PFSK-1 (cell line): ENCODE measurements around the gene CEP78.

Experiments
- FOXP2 ChIP-seq: optimal IDR thresholded peaks from 2 replicates; pipeline ENCODE3; 2011; ENCODE audit warnings: borderline replicate concordance, control low read depth, inconsistent platforms; ENCODE audit not compliant: insufficient read depth; ENCODE audit errors: extremely low read length, extremely low read depth
- POLR2AphosphoS5 ChIP-seq: IDR thresholded peaks from 2 replicates; pipeline ENCODE4 v1.6.1; 2012; ENCODE audit warnings: low read depth, mild to moderate bottlenecking, control low read depth, low read length, moderate library complexity
- REST ChIP-seq, 2 experiments: IDR thresholded peaks; 2 replicates each; pipeline versions ENCODE4 v1.6.1 to v1.8.0; 2011 to 2012; ENCODE audit warnings: low read depth in 2 of 2, low read length in 2 of 2, control low read depth in 1 of 2, inconsistent platforms in 1 of 2, mild to moderate bottlenecking in 1 of 2, moderate library complexity in 1 of 2; ENCODE audit not compliant: insufficient read depth in 1 of 2
- SIN3A ChIP-seq: IDR thresholded peaks from 2 replicates; pipeline ENCODE4 v1.6.1; 2012; ENCODE audit warnings: mild to moderate bottlenecking, low read length, moderate library complexity, borderline replicate concordance; ENCODE audit not compliant: insufficient read depth
- TAF1 ChIP-seq: IDR thresholded peaks from 2 replicates; pipeline ENCODE4 v1.6.1; 2012; ENCODE audit warnings: low read length, control low read depth, borderline replicate concordance; ENCODE audit not compliant: insufficient read depth

CEP78 gene

DNA sequence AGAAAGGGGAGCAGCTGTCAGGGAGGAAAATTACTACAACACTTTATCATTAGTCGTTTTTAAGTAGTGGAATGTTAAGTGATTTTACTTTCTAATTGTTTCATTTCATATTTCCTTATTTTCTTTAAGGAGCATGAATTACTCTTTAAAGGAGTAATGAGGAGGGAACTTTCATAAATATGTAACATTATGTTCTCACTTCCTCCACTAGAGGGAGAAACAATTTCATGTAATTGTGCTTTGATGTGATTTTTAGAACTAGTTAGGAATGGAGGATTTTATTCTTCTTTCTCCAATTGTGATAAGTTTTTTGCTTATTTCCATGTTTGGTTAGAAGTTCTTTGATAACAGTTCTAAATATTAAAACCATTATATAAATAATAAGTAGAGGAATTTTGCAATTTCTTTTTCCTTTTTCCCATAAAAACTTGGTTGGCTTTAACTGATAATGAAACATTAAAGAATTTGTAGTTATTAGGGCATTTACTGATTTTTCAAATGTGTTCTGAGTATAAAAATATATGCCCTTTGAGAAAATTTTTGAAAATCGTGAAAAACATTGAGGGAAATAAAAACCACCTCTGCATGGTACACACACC lies 25.6 kb downstream of the CEP78 start:
- TF ChIP-seq FOXP2 = no peak

GRCh38 chr9:78262655-78263054 lies 26.8 kb downstream of the CEP78 start:
- TF ChIP-seq POLR2AphosphoS5 = no peak
- no peak for TF ChIP-seq TAF1
- TF ChIP-seq SIN3A = no peak
- TF ChIP-seq FOXP2 = no peak
- TF ChIP-seq REST (IDR thresholded peaks at IDR 0.05; ENCODE audit: insufficient read depth in 1 of 2, low read depth in 2 of 2, low read length in 2 of 2) = no peak

GRCh38 chr9:78267889-78268288 lies 32.0 kb downstream of the CEP78 start:
- TF ChIP-seq FOXP2 (no peak), TAF1 (no peak), REST (IDR thresholded peaks at IDR 0.05; ENCODE audit: insufficient read depth in 1 of 2, low read depth in 2 of 2, low read length in 2 of 2) (no peak), SIN3A (no peak), POLR2AphosphoS5 (no peak)

GRCh38 chr9:78269784-78270183 lies 33.9 kb downstream of the CEP78 start:
- TF ChIP-seq FOXP2 = no peak
- no peak for TF ChIP-seq SIN3A
- no peak for TF ChIP-seq POLR2AphosphoS5
- TF ChIP-seq TAF1 = no peak
- no peak for TF ChIP-seq REST (IDR thresholded peaks at IDR 0.05; ENCODE audit: insufficient read depth in 1 of 2, low read depth in 2 of 2, low read length in 2 of 2)

DNA sequence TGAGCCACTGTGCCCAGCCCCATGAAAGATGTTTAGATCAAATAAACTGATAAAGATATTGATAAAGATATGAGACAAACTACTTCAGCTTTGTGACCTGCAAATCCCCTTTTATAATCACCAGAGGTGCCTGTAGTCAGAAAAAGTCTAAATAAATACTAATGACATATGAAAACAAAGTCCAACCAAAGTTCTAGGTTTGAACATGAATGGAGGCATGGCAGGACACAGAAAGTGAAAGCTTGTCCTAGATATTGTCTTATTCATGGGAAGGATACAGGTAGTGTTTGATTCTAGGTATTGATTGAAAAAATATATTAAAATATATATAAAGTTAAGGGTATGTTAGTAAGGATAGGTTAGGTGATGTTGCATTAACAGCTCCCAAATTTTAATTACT lies 36.4 kb downstream of the CEP78 start:
- no peak for TF ChIP-seq FOXP2
- TF ChIP-seq REST (IDR thresholded peaks at IDR 0.05; ENCODE audit: insufficient read depth in 1 of 2, low read depth in 2 of 2, low read length in 2 of 2) = no peak
- no peak for TF ChIP-seq TAF1
- TF ChIP-seq SIN3A = no peak
- TF ChIP-seq POLR2AphosphoS5 = no peak
